LoVo (cell line): ENCODE data around the gene VPS51.

Experiments
- DNase-seq: peaks from one replicate; pipeline ENCODE4 v3.0.0-alpha.2; 2016; ENCODE audit warnings: low spot score

Gene VPS51

GRCh38 chr11:65095974-65096806 lies at the start of gene VPS51:
Gene VPS51, plus strand, starts transcription at chr11:65096214. Its CDS starts 37 bp downstream, at chr11:65096251.
- DNase-seq: peak; percentile 91

GRCh38 chr11:65047581-65048422 lies 48.2 kb upstream of the VPS51 start:
- DNase-seq: no peak

- no peak for DNase-seq
These were observed 44.6 kb upstream of the VPS51 start for GRCh38 chr11:65051398-65051858.

GRCh38 chr11:65053827-65054508 lies 42.0 kb upstream of the VPS51 start:
- DNase-seq: no peak

GRCh38 chr11:65055538-65055937 lies 40.5 kb upstream of the VPS51 start:
- DNase-seq: no peak

- no peak for DNase-seq
These were observed 39.0 kb upstream of the VPS51 start for GRCh38 chr11:65056999-65057398.

GRCh38 chr11:65057526-65057925 lies 38.5 kb upstream of the VPS51 start:
- DNase-seq: no peak

GRCh38 chr11:65058012-65058411 lies 38.0 kb upstream of the VPS51 start:
- no peak for DNase-seq

- no peak for DNase-seq
These were observed 37.5 kb upstream of the VPS51 start, which contains the start of gene NAALADL1 for GRCh38 chr11:65058419-65059054. Gene NAALADL1, minus strand, starts transcription at chr11:65058553. Its CDS starts 32 bp downstream, at chr11:65058521.

GRCh38 chr11:65059523-65059922 lies 36.5 kb upstream of the VPS51 start:
- no peak for DNase-seq

- no peak for DNase-seq
These were observed 35.8 kb upstream of the VPS51 start for GRCh38 chr11:65059959-65060824.

- DNase-seq: no peak
These were observed 35.1 kb upstream of the VPS51 start for GRCh38 chr11:65060913-65061408.

GRCh38 chr11:65063532-65063931 lies 32.5 kb upstream of the VPS51 start:
- DNase-seq: no peak

GRCh38 chr11:65064847-65065240 lies 31.2 kb upstream of the VPS51 start:
- no peak for DNase-seq

GRCh38 chr11:65065851-65066250 lies 30.2 kb upstream of the VPS51 start:
- no peak for DNase-seq

GRCh38 chr11:65066315-65066714 lies 29.7 kb upstream of the VPS51 start:
- no peak for DNase-seq

- no peak for DNase-seq
These were observed 29.2 kb upstream of the VPS51 start for GRCh38 chr11:65066805-65067291.

- no peak for DNase-seq
These were observed 28.6 kb upstream of the VPS51 start for GRCh38 chr11:65067446-65067845.

- DNase-seq: no peak
These were observed 26.8 kb upstream of the VPS51 start for GRCh38 chr11:65069217-65069616.

GRCh38 chr11:65071907-65072630 lies 23.9 kb upstream of the VPS51 start:
- no peak for DNase-seq
